ENCODE measurements around the gene ALKAL2.
A peak's percentile ranks its signal among the peaks of the same experiment; 100 is the strongest.

The ALKAL2 gene

DNA sequence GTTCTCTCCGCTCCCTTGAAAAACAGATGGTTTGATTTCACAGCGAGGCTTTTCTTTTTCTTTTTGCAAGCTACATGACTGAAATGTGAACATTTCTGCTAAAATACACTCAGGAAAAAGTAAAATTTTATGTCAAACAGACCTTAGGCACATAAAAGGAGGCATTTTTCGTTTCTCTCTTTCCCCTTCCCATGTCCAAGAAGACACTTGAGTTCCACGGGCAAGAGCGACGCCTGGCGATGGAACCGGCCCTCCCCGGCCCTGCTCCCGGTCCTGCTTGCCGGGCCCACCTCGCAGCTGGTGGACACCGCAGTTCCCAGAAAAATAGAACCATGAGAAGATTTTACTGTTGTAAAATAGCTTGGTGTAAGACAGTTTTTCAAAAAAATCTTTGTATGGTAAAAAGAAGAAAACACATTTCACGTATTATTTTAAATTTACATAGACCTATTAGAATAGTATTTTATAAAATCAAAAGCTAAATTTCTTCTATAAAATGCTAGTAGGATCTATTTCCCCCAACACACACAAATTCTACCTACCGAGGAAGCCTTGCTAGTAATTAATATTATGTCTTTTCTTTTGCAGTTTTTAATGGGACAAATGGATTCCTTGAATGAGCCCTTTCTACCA is 2.3 kb upstream of the ALKAL2 start:
- peak overlapping the region; percentile 42 for H3K4me3 ChIP-seq (ENCODE audit: low read depth, low read length)

- H3K4me3 ChIP-seq (ENCODE audit: low read depth, low read length) = peak overlapping the region; percentile 42
These were observed 1.6 kb upstream of the ALKAL2 start for GRCh38 chr2:289362-290089.

DNA sequence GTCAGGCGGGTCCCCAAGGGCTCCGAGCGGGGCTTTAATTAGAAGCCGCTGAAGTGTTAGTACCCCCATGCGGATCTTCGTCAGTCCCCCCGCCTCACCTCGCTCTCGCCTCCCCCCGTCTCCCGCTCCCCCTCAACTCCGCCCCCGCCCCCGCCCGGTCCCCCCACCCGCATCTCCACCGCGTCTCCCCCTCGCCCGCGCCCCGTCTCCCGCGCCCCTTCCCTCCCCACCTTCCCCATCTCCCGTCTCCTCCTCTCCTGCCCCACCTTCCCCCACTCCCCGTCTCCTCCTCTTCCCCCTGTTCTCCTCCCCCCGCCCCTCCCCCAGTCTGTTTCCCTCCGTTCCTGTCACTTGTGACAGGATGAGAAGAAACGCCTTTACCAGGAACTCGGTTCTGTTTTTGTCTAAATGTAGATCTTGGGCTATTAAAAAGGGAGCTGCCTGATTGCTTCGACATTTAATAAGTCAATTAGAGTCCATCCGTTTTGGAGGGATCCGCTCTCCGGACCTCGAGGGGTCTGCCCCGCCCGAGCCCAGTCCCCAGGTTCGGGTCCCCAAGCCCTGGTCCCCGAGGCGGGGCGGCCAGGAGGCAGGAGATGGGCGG is 969 bp upstream of the ALKAL2 start:
- H3K4me3 ChIP-seq (ENCODE audit: low read depth, low read length) = peak overlapping the region; percentile 42

DNA sequence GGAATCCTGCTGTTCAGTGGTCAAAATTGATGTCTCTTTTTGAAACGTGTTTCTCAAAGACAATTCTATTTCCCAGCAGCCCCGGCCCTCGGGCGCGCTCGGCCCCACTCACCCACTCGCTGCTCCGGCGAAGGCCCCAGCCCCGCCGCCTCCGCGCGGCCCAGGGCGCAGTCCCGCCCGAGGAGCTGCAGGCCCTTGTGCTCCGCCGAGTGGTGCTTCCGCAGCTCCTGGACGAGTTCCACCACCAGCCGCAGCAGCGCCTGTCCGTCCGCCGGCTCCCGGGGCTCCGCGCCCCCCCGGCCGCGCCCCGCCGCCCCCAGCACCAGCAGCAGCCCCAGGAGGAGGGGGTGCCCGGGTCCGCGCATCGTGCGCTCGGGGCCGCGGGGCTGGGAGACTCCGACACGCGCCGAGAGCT is 413 bp downstream of the ALKAL2 start:
- peak overlapping the region; percentile 20 for H3K4me3 ChIP-seq (ENCODE audit: low read depth, low read length)

GRCh38 chr2:286774-287392 is 1.0 kb downstream of the ALKAL2 start:
- peak overlapping the region; percentile 20 for H3K4me3 ChIP-seq (ENCODE audit: low read depth, low read length)

DNA sequence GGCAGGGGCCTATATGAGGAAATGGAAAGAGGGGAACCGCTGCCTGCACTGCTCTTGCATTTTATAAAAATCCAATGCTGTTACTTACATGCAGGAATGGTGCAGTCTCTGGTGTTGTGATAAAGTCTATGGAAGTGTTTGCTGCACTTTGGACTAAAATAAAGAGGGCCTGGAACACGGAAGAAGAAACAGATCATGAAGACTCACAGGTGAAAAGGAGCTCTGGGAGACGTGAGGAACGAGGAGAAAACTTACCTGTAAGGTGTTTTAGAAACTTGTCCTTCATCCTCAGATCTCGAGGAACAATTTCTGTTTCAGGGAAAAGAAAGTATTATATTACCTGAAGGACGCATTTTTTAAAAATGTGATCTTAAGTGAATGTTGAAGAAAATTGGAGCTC is 1.9 kb downstream of the ALKAL2 start:
- no peak overlapping the region for H3K4me3 ChIP-seq (ENCODE audit: low read depth, low read length)

- H3K4me3 ChIP-seq (ENCODE audit: low read depth, low read length) = no peak overlapping the region
These were observed 2.4 kb downstream of the ALKAL2 start for GRCh38 chr2:285531-285930.

- H3K4me3 ChIP-seq (ENCODE audit: low read depth, low read length) = no peak overlapping the region
These were observed 2.9 kb downstream of the ALKAL2 start for GRCh38 chr2:284896-285492.

- no peak overlapping the region for H3K4me3 ChIP-seq (ENCODE audit: low read depth, low read length)
These were observed 3.7 kb downstream of the ALKAL2 start for GRCh38 chr2:283996-284794.

DNA sequence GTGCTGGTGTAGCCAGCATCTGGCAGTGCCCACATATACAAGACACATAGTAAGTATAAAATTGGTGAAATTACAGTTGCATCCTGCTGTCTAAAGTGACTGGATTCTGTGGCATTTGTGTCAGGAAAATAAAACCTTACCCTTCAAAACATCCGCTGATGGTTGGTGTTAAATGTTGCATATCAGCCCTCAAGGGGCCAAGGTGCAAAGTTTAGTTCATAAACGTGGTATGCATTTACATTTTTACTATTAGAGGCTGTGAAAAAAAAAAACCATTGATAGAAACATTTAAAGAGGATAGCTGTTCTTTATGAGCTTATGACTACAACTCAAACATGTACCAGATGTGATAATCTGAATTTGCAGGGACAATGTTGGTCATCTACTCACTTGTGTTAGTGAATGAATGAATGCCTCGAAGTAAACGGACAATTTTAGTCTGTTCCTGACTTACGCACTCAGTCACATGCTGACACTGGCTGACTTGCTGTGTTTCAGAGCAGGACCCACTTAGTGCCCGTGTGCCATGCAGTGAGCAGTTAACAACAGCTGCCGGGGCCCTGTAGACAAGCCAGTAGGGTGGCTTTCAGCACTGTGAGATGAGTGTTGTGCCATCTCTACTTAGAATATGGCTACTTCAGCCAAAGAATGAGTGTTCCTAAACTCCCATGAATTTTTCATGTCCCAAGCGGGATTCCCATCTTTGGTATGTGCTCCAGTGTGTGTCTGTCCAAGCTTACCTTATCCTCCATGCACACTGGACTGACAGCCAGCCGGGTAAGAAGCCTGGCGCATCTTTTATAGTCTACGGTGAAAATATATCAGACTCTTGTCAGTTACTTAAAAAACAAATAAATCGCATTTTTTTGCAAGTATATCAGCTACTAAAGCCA is 5.3 kb downstream of the ALKAL2 start:
- H3K4me3 ChIP-seq (ENCODE audit: low read depth, low read length) = no peak overlapping the region

DNA sequence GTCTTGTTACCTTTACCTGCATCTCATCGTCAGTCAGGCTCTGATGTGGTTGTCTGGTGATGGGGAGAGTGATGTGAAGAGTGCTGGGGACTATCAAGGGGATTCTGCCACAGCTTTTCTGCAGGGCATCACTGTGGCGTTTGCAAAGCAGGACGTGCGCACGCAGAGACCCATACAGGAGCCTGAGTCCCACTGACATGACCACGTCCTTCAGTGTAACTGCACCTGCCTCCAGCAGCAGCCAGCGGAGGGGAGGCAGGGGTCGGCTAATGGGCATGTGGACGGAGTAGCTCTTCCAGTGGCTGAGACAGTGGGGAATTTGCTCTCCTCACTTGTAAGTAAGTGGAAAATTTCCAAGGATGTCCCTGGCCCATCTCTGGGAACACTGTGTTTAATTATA is 6.5 kb downstream of the ALKAL2 start:
- H3K4me3 ChIP-seq (ENCODE audit: low read depth, low read length) = no peak overlapping the region

DNA sequence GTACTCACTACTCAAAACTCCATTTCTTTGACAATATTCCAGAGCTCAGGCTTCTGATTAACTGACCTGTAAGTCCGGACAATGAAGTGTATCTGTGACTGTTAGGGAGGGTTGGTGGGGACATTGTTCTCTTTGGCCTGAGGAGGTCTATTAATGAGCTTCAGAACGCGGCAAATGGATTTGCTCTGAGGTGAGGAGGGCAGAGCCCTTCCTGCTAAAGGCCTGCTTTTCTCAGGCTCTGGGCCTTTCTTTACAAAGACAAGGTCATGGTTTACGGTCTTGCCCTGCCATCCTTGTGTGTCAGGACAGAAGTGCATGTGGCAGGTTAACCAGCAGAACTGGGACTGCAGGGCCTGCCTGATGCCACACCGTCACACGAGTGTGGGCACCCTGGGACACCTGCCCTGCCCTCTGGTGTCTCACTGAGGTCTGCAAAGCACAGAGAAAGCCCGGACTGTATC is 7.2 kb downstream of the ALKAL2 start:
- H3K4me3 ChIP-seq (ENCODE audit: low read depth, low read length) = no peak overlapping the region

GRCh38 chr2:279956-280649 is 7.8 kb downstream of the ALKAL2 start:
- H3K4me3 ChIP-seq (ENCODE audit: low read depth, low read length) = no peak overlapping the region

DNA sequence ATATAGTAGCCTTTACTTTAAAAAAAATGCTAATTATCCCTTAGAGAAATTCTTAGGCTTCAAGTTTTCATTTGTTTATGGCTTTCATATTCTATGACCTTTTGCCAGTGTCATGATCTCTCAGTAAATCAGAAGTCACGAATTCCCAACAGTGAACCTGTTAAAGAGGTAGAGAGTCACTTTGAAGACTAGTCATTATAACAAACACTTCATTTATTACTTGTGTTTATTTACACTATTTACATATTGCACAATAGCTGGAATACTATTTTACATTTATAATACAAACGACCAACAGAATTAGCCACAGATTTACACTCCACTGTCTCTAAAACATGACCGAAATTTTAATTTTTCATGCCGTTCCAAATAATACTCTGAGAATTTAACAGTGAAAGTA is 8.5 kb downstream of the ALKAL2 start:
- H3K4me3 ChIP-seq (ENCODE audit: low read depth, low read length) = no peak overlapping the region

GRCh38 chr2:278927-279320 is 9.0 kb downstream of the ALKAL2 start:
- H3K4me3 ChIP-seq (ENCODE audit: low read depth, low read length) = no peak overlapping the region

DNA sequence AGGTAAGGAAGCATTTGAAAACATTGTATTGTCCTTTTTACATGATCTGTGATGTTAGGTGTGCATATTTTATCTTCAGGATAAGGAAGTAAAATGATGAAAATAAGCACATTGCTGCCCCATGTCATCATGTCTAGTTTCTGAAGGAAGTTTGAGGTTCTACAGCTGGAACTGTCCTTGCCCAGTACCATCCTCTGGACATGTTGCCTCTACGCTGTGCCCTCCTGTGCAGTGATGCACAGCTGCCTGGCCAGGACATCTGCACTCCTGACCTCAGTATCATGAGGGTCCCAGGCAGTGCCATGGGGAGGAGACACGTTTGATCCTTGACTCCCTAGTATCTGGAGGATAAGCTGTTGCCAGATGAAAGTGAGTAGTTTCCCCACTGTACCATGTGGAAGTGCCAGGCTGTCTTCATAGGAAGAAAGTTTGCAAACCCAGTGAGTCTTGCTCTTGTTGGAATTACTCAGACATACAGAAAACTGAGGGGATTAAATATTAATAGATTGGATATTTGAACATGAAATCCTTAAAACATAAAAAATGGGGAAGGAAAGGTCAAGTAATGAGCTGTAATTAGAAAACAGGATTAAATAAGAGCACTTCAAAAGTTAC is 9.5 kb downstream of the ALKAL2 start:
- H3K4me3 ChIP-seq (ENCODE audit: low read depth, low read length) = no peak overlapping the region

DNA sequence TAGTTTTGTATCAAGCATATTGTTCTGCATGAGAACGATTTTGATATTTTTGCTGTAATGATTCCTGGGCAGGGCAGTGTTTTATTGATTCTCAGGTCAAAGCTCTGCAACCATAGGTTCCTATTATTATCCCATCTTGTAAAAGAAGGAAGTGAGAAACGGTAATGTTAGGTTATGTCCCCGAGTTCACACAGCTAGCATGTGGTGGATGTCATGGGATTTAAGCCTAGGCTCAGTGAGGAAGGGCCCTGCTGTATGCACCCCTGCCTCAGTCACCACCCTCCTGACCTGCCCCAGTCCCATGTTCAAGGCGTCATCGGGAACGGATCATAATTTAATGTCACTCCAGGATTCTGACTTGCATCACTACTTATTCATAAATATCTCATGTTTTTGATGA is 12.4 kb downstream of the ALKAL2 start:
- no peak overlapping the region for H3K4me3 ChIP-seq (ENCODE audit: low read depth, low read length)

DNA sequence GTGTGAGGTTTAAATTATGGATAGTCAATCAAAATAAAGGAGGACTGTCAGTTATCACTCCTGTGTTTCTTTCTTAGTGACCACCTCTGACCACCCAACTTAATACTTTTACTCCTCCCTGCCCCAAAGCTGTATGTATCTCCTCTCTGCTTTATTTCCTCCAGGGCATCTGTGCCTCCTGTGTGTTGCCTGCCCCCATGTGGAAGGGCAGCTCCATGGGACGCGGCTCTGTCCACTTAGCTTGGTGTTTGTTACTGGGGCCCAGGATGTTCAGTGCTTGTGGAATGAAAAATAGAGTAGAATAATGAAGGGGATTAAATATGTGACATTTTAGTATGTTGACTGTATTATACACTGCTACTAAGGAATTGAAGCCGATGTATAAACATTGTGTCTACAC is 13.4 kb downstream of the ALKAL2 start:
- H3K4me3 ChIP-seq (ENCODE audit: low read depth, low read length) = no peak overlapping the region

GRCh38 chr2:273333-273732 is 14.6 kb downstream of the ALKAL2 start:
- H3K4me3 ChIP-seq (ENCODE audit: low read depth, low read length) = no peak overlapping the region
